GM23248 (cell line): ENCODE data around the gene PKHD1.

Experiments
- EZH2 ChIP-seq: fragments of 200-600 bp; sonication (generic); IDR thresholded peaks from 2 replicates; pipeline ENCODE4 v1.6.1; 2018; ENCODE audit warnings: antibody characterized with exemption, mild to moderate bottlenecking; ENCODE audit not compliant: insufficient read depth, poor library complexity, severe bottlenecking
- EZH2phosphoT487 ChIP-seq: fragments of 200-600 bp; sonication (generic); IDR thresholded peaks from 2 replicates; pipeline ENCODE4 v1.6.1; 2018; ENCODE audit warnings: antibody characterized with exemption, moderate library complexity, mild to moderate bottlenecking, low read depth; ENCODE audit not compliant: insufficient read depth

GRCh38 chr6:51812231-51812630, 275.2 kb downstream of the PKHD1 start:
- no peak for TF ChIP-seq EZH2
- no peak for TF ChIP-seq EZH2phosphoT487
